Mesodermal cell (in vitro differentiated cells): ENCODE data around the gene PRSS22.

ENCODE experiments used
- H3K27ac ChIP-seq: 2 replicates; pipeline ENCODE4 v1.7.0; 2013; ENCODE audit warnings: mild to moderate bottlenecking, low read depth, low read length, moderate library complexity; ENCODE audit not compliant: severe bottlenecking
- H3K36me3 ChIP-seq: 2 replicates; pipeline ENCODE4 v1.7.1; 2013; ENCODE audit warnings: mild to moderate bottlenecking, low read length, moderate library complexity; ENCODE audit not compliant: control insufficient read depth, insufficient read depth
- H3K4me1 ChIP-seq: one replicate; pipeline ENCODE4 v1.7.1; 2013; ENCODE audit warnings: mild to moderate bottlenecking, low read length; ENCODE audit not compliant: insufficient read depth, control insufficient read depth, poor library complexity, severe bottlenecking
- H3K4me3 ChIP-seq: 2 replicates; pipeline ENCODE4 v1.7.0; 2013; ENCODE audit warnings: low read length, control low read depth, mild to moderate bottlenecking; ENCODE audit not compliant: insufficient read depth, poor library complexity, severe bottlenecking; ENCODE audit errors: extremely low read depth
- H3K9me3 ChIP-seq: 2 replicates; pipeline ENCODE4 v1.7.1; 2013; ENCODE audit warnings: mild to moderate bottlenecking, low read length, moderate library complexity; ENCODE audit not compliant: control insufficient read depth
- WGBS, 2 experiments: methylation state at CpG; one replicate each; pipeline ENCODE4 v1.1.5; 2013; ENCODE audit warnings: missing lambda C conversion rate in 2 of 2; ENCODE audit not compliant: insufficient coverage in 2 of 2; 5-methylcytosine and 5-hydroxymethylcytosine counted together

Gene PRSS22

GRCh38 chr16:2846511-2847310 is 11.3 kb downstream of the PRSS22 start:
- Histone ChIP-seq H3K36me3 (no peaks in the 10 kb centered on the region), H3K4me1 (no peaks in the 10 kb centered on the region), H3K4me3 (no peak overlapping the region), H3K27ac (no peak overlapping the region), H3K9me3 (no peaks in the 10 kb centered on the region)
- WGBS, 2 experiments = 67 to 77% methylated on average over 2 to 3 of the region's 3 CpGs

- Histone ChIP-seq H3K4me1 (no peaks in the 10 kb centered on the region), H3K4me3 (no peak overlapping the region), H3K36me3 (no peaks in the 10 kb centered on the region), H3K9me3 (no peaks in the 10 kb centered on the region), H3K27ac (no peak overlapping the region)
- WGBS, 2 experiments = 77 to 93% methylated on average over 3 of the region's 5 CpGs
Observed at GRCh38 chr16:2845116-2845515, 12.9 kb downstream of the PRSS22 start.

- Histone ChIP-seq H3K36me3 (no peaks in the 10 kb centered on the region), H3K27ac (no peak overlapping the region), H3K4me3 (no peak overlapping the region), H3K4me1 (no peaks in the 10 kb centered on the region), H3K9me3 (no peaks in the 10 kb centered on the region)
- 91 to 92% methylated on average over 7 to 8 of the region's 8 CpGs for WGBS, 2 experiments
Observed at GRCh38 chr16:2843526-2843925, 14.4 kb downstream of the PRSS22 start.

- H3K4me1 ChIP-seq = no peaks in the 10 kb centered on the region
- WGBS, 2 experiments = 76% methylated on average over 39 to 40 of the region's 40 CpGs
- no peak overlapping the region for H3K27ac ChIP-seq
- H3K36me3 ChIP-seq = no peaks in the 10 kb centered on the region
- H3K9me3 ChIP-seq = no peaks in the 10 kb centered on the region
- H3K4me3 ChIP-seq = no peak overlapping the region
Observed at GRCh38 chr16:2842340-2843000, 15.5 kb downstream of the PRSS22 start.

GRCh38 chr16:2841606-2842339 is 16.2 kb downstream of the PRSS22 start:
- H3K36me3 ChIP-seq = no peaks in the 10 kb centered on the region
- no peak overlapping the region for H3K27ac ChIP-seq
- no peaks in the 10 kb centered on the region for H3K4me1 ChIP-seq
- no peaks in the 10 kb centered on the region for H3K9me3 ChIP-seq
- WGBS, 2 experiments = 85 to 91% methylated on average over 12 to 17 of the region's 18 CpGs
- no peak overlapping the region for H3K4me3 ChIP-seq

GRCh38 chr16:2840914-2841313 is 17.1 kb downstream of the PRSS22 start:
- H3K36me3 ChIP-seq = no peaks in the 10 kb centered on the region
- no peaks in the 10 kb centered on the region for H3K9me3 ChIP-seq
- WGBS, 2 experiments = 92 to 96% methylated on average over 7 to 8 of the region's 12 CpGs

GRCh38 chr16:2839650-2840450 is 18.1 kb downstream of the PRSS22 start:
- H3K36me3 ChIP-seq = no peaks in the 10 kb centered on the region
- WGBS, 2 experiments = 86 to 88% methylated on average over 10 to 13 of the region's 15 CpGs
- H3K4me3 ChIP-seq = no peak overlapping the region
- peaks cover 15% of the 10 kb centered on the region for H3K4me1 ChIP-seq
- H3K27ac ChIP-seq = no peak overlapping the region
- H3K9me3 ChIP-seq = no peaks in the 10 kb centered on the region

More at GRCh38 chr16:2840914-2841313, 17.1 kb downstream of the PRSS22 start:
- H3K4me3 ChIP-seq = no peak overlapping the region
- H3K27ac ChIP-seq = no peak overlapping the region
- peaks cover 6% of the 10 kb centered on the region for H3K4me1 ChIP-seq

- no peak overlapping the region for H3K4me3 ChIP-seq
- H3K27ac ChIP-seq = no peak overlapping the region
- peaks cover 15% of the 10 kb centered on the region for H3K4me1 ChIP-seq
- 10 to 11% methylated on average over 11 to 12 of the region's 12 CpGs for WGBS, 2 experiments
- no peaks in the 10 kb centered on the region for H3K9me3 ChIP-seq
- H3K36me3 ChIP-seq = no peaks in the 10 kb centered on the region
Observed at GRCh38 chr16:2838928-2839327, 19.0 kb downstream of the PRSS22 start.

- H3K4me3 ChIP-seq = no peak overlapping the region
- H3K36me3 ChIP-seq = no peaks in the 10 kb centered on the region
- H3K27ac ChIP-seq = no peak overlapping the region
- no peaks in the 10 kb centered on the region for H3K9me3 ChIP-seq
- H3K4me1 ChIP-seq = peaks cover 15% of the 10 kb centered on the region
- WGBS, 2 experiments = 81 to 95% methylated on average over 7 to 10 of the region's 13 CpGs
Observed at GRCh38 chr16:2836646-2837508, 21.1 kb downstream of the PRSS22 start.
